ENCODE data around the gene FIGNL2. TPM values are rescaled to one million over a fixed set of nuclear protein-coding genes. Genes with fewer than 3 reads are reported as not detected.

FIGNL2 gene
- total and polyA plus RNA-seq, 9 of the 15 experiments (the other 6 are each of a cell fraction or from before 2014, with no cell fraction given) = 0.01 TPM; not detected in 8

DNA sequence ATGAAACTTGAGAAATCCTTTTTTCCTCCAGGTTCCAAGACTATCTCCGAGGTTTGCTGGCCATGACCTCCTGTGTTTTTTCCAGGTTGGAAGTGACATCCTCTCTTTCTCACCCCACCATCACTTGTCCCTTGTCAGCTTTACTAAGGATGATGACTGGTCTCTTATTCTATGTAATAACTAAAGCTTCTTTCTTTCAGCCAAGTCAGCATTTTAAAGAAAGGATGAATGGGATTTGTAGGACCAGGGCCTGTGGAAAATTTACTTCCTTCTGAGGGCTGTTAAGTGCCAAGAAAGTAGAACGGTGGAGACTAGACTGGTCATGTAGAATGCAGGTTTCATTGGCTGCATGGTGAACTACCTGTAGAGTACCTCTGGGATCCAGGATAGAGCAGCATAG is 73.6 kb downstream of the FIGNL2 start:
- WGBS (ENCODE audit: insufficient coverage, low coverage, missing lambda C conversion rate) = 0% methylated on average over 2 of the region's 2 CpGs
- no peaks in the 10 kb centered on the region for H3K36me3 ChIP-seq (ENCODE audit: control insufficient read depth, insufficient read depth, low read length)
- intact Hi-C loops (cut with micrococcal nuclease) = no loop called here
- H2AFZ ChIP-seq (ENCODE audit: low read depth, low read length) = no peak overlapping the region
- H3K4me1 ChIP-seq (replicated peaks in 1 of 2; ENCODE audit: control insufficient read depth in 2 of 2, insufficient read depth in 2 of 2, low read length in 2 of 2) = no peaks in the 10 kb centered on the region
- CTCF ChIA-PET (ENCODE audit: low intra/inter-chr PET ratio) = no interaction called here
- H3K27ac ChIP-seq (ENCODE audit: extremely low read depth, low read depth, low read length) = no peak overlapping the region
- ATAC-seq (no peak), FAIRE-seq (no peak), DNase-seq (ENCODE audit: extremely low read depth in 1 of 4, low spot score in 3 of 4) (no peak)
- TF ChIP-seq SMC3 (conservative IDR thresholded peaks at IDR 0.05; ENCODE audit: insufficient read depth, low read depth, low read length) (no peak), ESRRA (IDR thresholded peaks at IDR 0.05; ENCODE audit: borderline replicate concordance, low read depth) (no peak), ZNF316 (IDR thresholded peaks at IDR 0.05) (peak; percentile 81), HES1 (IDR thresholded peaks at IDR 0.05; ENCODE audit: low read depth) (no peak), ZBTB8A (IDR thresholded peaks at IDR 0.05; ENCODE audit: partially characterized antibody) (no peak), MAFF (IDR thresholded peaks at IDR 0.05; ENCODE audit: low read length) (peak; percentile 79), RBM14 (IDR thresholded peaks at IDR 0.05; ENCODE audit: borderline replicate concordance, insufficient read depth, low read depth, low read length) (no peak), ZNF57 (CRISPR knock-in tag; IDR thresholded peaks at IDR 0.05) (no peak), MAFG (tag; conservative IDR thresholded peaks at IDR 0.05) (peak; percentile 74), C11orf30 (IDR thresholded peaks at IDR 0.05; ENCODE audit: low read depth) (peak; percentile 71), PYGO2 (tag; IDR thresholded peaks at IDR 0.05) (no peak), CREB5 (CRISPR knock-in tag; IDR thresholded peaks at IDR 0.05) (no peak), BRD4 (IDR thresholded peaks at IDR 0.05) (no peak), POU5F1 (IDR thresholded peaks at IDR 0.05; ENCODE audit: borderline replicate concordance, low read depth, low read length, partially characterized antibody) (no peak), ZBED1 (IDR thresholded peaks at IDR 0.05) (no peak), PCBP1 (IDR thresholded peaks at IDR 0.05; ENCODE audit: low read depth, low read length, poor library complexity, severe bottlenecking) (no peak), NFXL1 (CRISPR knock-in tag; IDR thresholded peaks at IDR 0.05) (no peak), KLF16 (IDR thresholded peaks at IDR 0.05) (no peak), MAFK (IDR thresholded peaks at IDR 0.05; ENCODE audit: low read length) (peak; percentile 70)
- TF ChIP-seq, protein P1, sequence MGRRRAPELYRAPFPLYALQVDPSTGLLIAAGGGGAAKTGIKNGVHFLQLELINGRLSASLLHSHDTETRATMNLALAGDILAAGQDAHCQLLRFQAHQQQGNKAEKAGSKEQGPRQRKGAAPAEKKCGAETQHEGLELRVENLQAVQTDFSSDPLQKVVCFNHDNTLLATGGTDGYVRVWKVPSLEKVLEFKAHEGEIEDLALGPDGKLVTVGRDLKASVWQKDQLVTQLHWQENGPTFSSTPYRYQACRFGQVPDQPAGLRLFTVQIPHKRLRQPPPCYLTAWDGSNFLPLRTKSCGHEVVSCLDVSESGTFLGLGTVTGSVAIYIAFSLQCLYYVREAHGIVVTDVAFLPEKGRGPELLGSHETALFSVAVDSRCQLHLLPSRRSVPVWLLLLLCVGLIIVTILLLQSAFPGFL (CRISPR knock-in tag; IDR thresholded peaks at IDR 0.05) = no peak
- no peak overlapping the region for H3K9ac ChIP-seq (ENCODE audit: insufficient read depth in 1 of 2, low read depth in 2 of 2, low read length in 2 of 2)
- H4K20me1 ChIP-seq (replicated peaks; ENCODE audit: control insufficient read depth, insufficient read depth, low read length) = no peaks in the 10 kb centered on the region
- BruUV-seq (replicated peaks) = no TSS peak
- no peak overlapping the region for H3K4me2 ChIP-seq (ENCODE audit: insufficient read depth, low read length)
- no peaks in the 10 kb centered on the region for H3K9me3 ChIP-seq (replicated peaks; ENCODE audit: control insufficient read depth, insufficient read depth, low read depth, low read length)
- in situ Hi-C loops (cut with MboI) = no loop called here
- H3K9me1 ChIP-seq (ENCODE audit: control insufficient read depth, insufficient read depth, low read length) = no peaks in the 10 kb centered on the region
- no peak overlapping the region for H3K4me3 ChIP-seq
- H3K27me3 ChIP-seq (ENCODE audit: control insufficient read depth in 2 of 2, insufficient read depth in 2 of 2, low read length in 2 of 2) = peaks cover 8 to 17% of the 10 kb centered on the region in 2 experiments
- POLR2A ChIA-PET = interaction anchor here (0.6 kb wide), 1 partner anchor 339 kb away, joined by 4 read pairs; no protein-coding TSS in a partner anchor
- H3K79me2 ChIP-seq (ENCODE audit: control insufficient read depth, insufficient read depth, low read length) = no peaks in the 10 kb centered on the region

Data from K562 (cell line).